DMS79 (cell line): ENCODE measurements around the gene HMMR.
A peak's percentile ranks its signal among the peaks of the same experiment; 100 is the strongest.

Source experiments
- DNase-seq: peaks from one replicate; lab custom pipeline; 2025; lab: John Stamatoyannopoulos, UW

Gene HMMR

DNA sequence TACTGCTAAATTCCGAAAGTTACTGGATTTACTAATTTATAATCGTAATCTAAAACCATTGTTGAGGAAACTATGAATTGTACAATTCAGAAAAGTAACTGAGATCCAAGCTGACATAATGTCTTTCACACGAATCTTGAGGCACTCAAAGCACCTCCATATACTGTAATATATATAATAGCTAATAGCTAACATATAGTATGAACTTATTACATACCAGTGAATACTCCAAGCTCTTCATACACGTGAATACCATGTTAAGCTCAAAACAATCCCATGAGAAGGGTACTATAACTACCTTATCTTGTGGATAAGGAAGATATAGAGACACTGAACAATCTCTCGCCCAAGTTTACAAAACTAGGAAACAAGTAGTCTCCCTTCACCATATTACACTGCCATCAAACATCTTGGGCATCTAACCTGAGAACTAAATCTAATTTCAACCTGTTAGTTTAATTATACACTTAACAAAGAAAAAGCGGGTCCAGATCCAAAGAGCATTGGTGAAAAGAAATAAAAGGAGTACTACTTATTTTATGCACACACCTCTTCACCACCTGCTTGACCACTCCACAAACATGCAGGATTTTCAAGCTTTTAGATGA is 1.6 kb upstream of the HMMR start:
- DNase-seq, result no peak

DNA sequence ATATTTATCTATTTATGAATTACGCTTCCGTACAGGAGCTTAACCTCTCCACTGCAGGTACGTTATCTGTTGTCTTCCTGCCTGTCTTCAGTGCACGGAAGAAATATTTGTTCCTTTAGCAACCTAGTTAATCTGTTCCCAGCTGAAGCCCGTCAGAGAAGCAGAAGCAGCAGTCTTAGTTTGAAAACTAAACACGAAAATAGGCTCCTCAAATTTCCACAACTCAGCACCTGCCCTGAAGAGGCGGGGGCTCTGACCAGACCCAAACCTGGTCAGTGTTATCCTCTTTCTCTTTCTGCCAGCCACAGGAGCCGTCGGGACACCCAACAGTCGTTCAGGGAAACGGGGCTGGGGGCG is 992 bp upstream of the HMMR start:
- no peak for DNase-seq

DNA sequence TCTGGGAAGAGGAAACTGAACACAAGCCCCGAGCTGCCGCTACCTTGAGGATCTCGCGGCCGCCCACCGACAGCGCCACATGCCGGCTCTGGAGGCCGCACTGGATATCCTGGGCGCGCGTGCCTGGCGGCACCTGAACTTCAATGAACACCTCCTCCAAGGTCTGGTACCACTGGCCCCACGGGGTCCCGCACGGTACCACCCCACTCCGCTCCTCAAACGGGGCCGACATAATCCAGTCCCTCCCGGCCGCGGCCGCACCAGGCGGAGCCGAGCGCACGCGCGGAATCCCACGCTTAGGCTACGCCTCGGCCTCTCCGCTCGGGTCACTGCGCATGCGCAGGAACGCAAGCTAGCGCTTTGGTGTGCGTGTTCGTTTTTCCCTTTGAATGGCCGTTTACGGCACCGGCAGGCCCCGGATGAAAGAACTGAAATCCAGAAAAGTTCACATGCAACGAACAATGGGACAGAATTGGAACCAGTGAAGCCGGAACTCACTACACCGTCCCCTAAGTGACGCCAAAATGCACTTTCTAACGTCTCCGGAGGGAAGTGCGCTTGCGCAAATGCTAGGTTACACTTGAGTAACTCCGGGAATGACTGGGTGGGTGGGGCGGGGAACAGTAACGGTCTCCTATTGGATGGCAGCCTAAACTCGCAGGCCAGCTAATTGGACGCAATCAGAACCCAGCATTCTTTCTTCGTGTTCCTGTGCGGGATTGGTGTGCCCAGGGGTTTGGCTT is 442 bp upstream of the HMMR start, which contains the start of gene NUDCD2:
NUDCD2 (minus strand) TSS at position 284 of the 743 bp plus-strand sequence; CDS start at position 232, 52 bp downstream.
- peak; percentile 91 for DNase-seq

DNA sequence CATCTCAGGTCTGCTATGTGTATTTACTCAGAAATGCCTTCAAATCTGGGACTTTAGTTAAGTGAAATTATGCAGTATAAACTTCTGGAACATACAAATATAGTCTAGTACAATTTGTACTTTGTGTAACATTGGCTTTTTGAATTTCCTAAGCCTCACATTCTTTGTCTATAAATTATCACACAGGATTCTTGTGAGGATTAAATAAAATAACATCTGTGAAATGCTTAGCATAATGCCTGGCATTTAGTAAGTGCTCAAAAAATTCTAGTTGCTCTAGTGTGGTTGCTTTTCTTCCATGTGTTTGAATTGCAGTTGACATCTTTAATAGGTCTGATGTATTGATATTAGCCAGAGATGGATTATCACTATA is 2.6 kb downstream of the HMMR start:
- DNase-seq, result no peak

DNA sequence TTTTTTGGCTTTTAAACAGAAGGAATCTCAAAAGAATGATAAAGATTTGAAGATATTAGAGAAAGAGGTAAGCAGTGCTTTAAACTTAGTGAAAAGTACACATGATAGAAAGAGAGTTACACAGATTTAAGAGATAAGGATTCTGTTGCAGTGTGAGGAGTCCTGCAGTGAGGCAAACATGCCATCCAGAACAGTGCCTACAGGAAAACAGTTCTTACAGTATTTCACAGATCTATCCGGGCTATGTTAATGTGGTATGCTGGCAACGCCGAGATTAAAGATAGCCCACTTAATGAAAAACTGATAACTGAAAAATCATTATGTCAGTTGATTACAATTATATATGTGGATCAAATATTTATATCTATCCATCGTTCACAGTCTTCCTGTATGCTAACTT is 7.2 kb downstream of the HMMR start:
- DNase-seq, result no peak

DNA sequence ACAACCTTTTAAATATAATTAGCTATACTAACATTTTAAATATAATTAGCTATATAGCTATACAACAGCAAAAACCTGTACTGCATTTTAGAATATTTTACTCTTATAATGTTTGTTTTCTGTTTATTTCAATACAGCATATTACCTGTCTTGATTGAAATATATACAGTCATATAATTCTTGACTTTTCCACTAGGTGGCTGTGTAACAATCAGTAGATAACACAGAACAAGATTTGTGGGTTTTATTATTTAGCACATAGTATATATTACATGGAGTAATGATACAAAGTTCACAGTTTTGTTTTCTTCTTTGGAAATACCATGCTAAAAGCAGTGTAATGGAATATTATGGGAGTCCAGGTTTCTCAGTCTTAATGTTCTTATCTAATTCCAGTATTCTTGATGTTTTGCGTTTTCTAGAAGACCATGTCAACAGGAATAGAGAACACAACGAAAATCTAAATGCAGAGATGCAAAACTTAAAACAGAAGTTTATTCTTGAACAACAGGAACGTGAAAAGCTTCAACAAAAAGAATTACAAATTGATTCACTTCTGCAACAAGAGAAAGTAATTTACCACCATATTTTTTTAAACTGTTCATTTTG is 13.3 kb downstream of the HMMR start:
- no peak for DNase-seq

DNA sequence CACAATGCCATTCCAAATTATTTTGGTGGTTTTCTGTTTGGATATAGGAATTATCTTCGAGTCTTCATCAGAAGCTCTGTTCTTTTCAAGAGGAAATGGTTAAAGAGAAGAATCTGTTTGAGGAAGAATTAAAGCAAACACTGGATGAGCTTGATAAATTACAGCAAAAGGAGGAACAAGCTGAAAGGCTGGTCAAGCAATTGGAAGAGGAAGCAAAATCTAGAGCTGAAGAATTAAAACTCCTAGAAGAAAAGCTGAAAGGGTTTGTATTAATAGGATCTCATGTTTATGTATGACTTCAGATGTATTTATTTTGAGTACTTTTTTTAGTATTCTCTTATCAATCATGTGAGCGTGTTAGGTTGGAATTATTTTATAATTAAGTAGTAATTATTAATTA is 15.0 kb downstream of the HMMR start:
- no peak for DNase-seq

DNA sequence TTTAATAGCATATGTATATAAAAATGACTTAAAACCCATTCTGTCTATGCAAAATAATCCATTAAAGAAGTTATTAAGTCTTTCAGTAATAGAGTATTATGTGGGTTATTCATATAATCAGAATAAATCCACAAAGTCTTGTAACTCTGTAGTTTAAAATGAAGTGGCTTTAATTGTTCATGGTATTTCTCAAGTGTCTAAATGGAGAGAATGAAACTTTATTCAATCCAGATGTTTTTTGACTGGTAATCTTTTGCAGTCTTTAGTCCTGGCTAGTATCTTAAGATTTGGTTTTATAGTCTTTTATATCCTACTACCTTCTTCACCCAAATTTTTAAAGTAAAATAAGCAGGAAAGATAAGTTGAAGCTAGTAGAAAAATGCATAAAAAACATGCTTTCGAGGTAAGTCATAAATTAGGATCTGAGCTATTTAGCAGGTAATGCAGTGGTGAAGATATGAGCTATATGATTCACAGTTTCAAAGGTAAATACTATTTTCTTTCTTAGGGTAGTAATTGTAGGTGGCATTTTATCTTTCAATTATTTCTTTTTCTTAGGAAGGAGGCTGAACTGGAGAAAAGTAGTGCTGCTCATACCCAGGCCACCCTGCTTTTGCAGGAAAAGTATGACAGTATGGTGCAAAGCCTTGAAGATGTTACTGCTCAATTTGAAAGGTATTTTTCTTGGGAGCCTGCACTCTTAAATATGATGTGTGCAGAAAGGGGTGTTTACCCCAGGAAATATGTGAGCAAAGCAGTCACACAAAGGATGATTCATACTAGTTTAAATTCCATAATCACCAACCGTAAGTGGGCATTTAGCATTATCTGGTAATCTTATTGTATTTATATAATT is 17.9 kb downstream of the HMMR start:
- DNase-seq, result no peak

DNA sequence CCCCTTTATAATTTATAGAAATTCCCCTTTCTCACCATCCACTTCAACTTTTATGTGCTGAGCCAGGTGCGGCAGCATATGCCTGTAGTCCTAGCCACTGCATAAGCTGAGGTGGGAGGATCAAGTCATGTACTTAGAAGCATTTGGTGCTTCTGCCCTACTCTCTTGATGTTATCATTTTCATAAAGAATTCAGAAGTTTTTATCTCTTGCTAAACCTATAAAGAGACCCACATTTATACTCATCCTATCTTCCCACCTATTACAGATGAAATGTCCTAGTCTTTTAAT is 18.5 kb downstream of the HMMR start:
- DNase-seq, result no peak

DNA sequence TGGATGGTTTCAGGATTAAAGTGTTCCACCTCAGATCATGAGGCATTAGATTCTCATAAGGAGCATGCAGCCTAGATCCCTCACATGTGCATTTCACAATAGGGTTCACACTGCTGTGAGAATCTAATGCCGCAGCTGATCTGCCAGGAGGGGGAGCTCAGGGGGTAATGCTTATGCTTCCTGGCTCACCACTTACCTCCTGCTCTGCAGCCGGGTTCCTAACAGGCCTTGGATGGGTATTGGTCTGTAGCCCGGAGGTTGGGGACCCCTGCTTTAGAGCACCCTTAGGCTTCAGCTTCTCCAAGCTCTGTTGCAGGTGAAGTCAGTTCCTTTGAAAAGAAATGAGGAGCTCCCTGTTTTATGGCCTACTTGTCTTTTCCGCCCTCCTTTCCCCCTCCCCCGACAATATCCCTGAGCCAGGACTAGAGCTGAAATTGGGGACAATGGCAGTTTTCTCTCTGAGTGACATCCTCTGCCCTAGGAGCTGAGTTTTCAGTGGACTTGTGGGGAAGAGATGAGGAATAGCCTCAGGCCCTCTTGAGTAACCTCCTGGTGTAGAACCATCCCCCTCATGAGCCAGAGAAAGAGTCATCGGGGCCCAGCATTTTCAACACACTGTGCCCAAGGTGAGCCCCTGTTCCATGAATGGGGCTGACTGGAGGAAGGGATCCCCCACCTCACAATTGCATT is 28.8 kb downstream of the HMMR start:
- no peak for DNase-seq

DNA sequence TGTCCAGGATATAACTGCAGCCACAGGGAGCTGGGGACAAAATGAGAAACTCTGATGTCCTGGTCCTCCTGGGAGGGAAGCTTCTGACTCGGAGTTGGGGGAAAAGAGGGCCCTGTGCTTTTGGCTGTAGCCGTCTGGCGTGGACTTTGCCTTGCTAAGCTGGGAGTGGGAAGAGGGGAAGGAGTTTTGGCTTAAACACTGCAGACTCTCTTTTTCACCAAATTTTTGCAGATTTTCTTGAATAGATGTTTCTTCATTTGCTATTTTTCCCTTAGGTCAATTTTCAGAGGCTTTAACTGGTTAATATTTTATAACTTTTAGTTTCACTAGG is 29.3 kb downstream of the HMMR start:
- no peak for DNase-seq

DNA sequence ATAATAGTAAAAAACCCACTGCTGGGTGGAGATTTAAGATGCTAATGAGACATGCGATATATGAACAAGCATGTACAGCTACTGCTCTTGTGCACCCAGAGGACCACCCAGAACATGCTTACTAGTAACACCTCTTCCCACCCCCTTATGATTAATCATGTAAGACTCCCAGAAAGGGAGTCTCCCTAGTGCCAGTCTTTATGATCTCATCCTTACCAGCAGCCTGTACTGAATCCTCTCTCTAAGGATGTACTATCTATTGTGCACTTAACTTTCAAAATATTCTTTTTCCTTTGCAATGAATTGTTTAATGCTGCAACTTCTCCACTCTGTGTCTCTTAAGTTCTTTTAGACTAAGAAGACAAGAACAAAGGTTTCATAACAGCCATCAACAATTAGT is 35.9 kb downstream of the HMMR start:
- no peak for DNase-seq

DNA sequence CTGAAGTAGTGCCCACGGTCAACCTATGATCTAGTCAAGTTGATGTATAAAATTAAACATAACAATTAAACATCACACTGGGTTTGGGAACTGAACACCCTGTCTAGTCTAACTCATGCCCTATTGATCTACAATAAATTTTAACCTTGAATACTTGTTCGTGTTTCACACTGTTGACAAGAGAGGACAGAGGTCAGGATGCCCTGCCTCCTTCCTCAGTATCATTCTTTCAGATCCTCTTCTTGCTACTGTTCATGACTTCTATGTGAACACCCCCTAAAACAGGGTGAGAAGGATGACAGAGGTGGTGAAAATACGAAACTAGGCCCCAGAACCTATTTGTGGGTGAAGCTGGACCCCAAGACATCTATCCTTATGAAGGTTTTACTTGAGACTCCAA is 36.9 kb downstream of the HMMR start:
- no peak for DNase-seq

DNA sequence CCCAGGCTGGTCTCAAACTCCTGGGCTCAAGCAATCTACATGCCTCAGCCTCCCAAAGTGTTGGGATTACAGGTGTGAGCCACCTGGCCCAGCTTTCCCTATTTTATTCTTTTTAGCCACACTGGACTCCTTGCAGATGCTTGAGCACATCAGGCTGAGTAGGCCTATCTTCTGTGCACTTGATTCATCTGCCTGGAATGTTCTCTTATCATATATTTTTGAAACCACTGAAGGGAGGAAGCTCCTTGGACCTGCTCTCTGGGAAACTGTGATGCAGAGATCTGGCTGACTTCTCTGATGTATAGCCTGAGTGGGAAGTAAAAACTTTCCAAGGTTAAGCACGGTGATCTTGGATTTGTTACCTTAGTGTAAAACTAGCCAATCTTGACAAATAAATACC is 38.5 kb downstream of the HMMR start:
- DNase-seq, result no peak

DNA sequence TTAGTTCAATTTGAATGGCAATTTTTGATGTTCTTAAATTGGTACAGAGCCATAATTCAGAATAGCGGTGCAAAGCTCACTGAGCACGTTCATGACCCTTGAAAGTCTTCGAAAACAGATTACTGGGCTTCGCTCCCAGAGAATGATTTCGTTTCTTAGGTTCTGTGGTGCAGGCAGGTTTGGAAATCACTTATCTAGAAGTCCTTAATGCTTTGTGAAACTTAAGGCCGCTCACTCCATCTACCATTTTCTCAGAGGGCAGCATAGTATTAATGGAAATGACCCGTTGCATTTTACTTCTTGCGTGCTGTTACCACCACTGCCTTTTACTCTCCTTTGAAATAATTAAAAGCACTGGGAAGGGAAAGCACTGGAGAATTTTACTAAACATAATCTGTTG is 42.1 kb downstream of the HMMR start:
- DNase-seq, result no peak

DNA sequence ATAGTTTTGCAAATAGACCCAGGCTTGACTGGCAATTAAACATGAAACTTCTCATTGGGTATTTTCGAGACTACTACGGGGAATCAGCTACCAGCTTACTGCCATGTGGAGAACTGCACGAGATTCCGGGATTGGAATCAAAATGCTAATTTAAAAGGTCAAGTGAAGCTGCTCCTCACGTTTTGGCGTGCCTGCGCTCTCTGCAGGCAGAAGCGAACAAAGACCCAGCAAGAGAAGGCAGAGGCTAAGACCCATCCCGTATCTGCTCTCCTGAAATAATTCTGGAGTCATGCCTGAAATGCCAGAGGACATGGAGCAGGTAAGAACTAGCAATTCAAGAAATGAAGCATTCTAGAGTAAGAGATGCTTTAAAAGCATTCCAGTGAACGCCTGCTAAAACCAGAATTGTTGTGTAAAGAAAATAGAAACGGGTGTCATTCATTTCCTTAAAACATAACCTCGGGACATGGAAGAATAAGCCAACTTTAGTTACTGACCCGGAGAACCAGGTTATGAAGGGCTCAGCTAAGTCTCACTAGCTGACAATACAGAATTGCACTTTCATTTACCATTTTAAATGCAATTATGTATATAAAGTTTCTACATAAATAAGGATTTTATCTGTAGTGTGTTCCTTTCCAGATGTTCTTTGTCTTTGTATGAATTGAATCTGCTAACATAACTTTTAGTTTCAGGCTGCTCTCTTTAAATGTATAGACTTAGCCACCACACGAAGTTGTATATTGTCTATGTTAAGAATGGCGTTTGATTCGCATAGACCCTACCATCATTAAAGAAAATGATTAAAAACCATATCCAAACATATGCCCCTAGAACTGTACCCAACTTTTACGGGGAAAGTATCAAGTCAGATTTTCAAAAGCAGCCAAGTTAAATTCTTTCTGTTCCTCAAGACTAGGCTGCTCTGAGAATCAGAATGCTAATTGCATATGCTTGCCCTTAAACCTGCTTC is 43.0 kb downstream of the HMMR start:
- no peak for DNase-seq

DNA sequence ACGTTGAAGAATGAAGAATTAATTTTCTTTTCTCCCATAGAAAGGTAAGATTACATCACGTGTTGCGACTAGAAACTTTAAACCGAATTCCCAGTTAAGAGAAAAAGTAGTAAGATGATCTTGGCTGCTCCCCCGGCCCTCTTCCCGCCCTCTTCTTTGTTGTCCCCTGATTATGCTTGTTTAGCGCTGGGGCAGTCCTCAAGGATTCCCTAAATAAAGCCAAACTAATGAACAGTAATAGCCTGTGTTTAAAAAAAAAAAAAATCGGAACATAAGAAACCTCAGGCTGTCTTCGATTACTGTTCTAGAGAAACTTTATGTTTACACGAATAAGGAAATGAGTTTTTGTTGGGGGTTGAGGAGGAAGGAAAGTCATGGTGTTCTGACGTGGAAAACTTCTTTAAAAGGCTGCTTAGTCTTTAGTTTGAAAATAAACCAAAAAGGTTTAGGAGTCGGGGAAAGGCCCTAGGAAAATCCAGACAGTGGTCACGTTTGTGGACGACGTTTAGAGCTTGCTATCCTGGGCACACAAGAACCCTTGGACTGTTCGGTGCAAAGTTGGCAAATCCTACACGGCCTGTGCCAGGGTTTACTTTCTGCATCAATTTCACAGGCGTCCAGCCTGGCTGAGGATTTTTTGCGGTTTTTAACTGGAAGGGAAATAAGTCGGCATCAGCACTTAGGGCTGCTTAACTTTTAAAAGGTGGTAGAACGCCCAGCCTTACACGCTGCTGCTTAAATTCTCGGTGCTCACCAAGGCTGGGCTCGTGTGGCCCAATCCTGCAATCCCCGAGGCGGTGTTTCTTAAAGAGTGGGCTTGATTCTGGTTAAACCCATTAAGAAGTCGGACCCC is 43.9 kb downstream of the HMMR start:
- peak; percentile 36 for DNase-seq

DNA sequence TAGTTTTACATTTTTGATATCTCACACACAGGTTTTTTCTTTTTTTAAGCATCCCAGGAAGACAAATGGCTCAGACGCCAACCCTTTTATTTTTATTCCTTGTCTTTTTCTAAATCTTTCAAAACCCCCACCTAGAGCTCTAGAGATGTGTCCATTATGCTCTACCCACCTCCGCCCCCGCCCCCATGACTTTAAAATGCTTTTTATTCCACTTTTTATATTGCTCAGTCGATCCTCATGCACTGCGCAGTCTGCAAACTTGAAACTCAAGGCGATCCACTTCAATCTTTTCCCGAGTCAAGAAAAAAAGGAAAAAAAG is 44.6 kb downstream of the HMMR start:
- no peak for DNase-seq

DNA sequence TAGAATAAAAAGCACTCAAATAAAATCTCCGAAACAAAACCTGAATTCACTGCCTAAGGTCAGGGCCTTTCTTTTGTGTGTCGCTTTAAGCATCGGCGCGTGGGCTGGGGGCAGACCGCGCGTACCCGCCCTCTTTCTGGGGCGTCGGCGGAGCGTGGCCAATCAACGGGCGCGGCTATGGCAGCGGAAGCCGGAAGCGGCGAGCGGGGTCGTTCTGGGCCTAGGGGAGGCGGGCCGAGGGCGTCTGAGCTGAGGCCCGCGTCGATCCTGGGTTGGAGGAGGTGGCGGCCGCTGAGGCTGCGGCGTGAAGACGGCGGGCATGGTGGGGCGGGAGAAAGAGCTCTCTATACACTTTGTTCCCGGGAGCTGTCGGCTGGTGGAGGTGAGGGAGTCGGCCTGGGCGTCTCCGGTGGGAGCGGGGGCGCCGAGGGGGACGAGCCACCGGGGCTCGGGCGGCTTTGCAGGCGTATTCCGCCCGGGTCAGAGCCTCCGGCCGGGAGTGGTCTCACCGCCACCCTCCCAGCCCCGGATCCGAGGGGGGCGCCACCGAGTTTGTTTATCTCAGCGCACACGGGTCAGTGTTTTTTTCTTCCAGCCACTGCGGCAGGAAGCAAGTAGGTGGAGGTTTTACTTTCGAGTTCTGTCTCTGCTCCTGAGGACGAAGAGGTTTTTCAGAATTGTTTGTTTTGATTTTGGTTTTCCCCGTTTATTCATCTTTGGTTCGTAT is 45.1 kb downstream of the HMMR start, which contains the start of gene MAT2B:
MAT2B (plus strand) TSS at position 252 of the 727 bp plus-strand sequence; CDS start at position 320, 68 bp downstream.
- peak; percentile 63 for DNase-seq

DNA sequence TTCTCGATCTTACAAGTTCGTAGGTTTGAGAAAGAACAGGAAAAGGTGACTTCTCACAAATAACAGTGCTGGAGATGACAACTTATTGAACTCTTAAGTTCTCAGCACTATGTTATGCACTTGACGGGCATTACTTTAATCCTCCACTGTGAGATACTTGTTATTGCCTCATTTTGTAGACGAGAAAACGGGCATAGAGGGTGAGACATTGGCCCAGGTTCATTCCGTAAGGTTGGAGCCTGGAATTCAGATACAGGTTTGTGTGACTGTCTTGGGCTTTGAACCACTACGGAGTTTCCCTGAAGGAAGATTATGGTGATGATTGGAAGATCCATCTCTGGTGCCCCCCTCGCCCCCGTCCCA is 45.6 kb downstream of the HMMR start:
- no peak for DNase-seq
